Head of caudate nucleus (tissue), 42 donors: ENCODE data around the gene MICAL2.
A peak's percentile ranks its signal among the peaks of the same experiment; 100 is the strongest.

ENCODE experiments used
- DNase-seq, 42 donors: peaks; one replicate each; pipeline versions ENCODE4 v3.0.0 to v3.0.0-alpha.2; 2020 to 2021; ENCODE audit warnings: mixed read lengths in 7 of 42
- intact Hi-C: fragments of 100-400 bp; cut with DNase I; formaldehyde crosslinking; loops from one replicate; pipeline ENCODE4 v1.15.0; 2022

MICAL2 gene

DNA sequence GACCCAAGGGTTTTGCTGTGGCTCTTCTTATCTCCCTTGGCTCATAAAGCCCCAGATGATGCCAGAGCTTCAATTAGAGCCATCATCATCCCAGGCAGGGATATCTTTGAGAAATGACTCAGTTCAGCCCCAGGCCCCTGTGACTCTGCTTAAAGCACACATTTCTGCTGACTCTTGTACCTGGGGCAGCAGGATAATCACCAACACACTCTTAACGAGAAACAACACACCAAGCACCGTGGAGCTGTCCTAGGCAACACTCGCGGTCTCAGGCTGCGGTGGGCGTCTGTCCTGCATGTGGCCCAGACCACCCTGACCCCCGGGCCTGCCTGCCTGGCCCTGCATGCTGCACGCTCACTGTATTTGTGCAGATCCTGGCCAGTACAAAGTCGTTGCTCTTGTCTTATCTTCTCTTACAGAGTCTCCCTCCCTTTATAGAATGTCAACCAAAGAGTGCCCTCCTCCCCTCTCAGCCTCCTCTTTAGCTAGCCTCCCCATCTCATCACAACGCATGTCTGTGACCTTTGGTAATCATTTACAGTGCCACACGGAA is 152.8 kb downstream of the MICAL2 start:
- DNase-seq: no peak
- intact Hi-C loops: no loop called here

DNA sequence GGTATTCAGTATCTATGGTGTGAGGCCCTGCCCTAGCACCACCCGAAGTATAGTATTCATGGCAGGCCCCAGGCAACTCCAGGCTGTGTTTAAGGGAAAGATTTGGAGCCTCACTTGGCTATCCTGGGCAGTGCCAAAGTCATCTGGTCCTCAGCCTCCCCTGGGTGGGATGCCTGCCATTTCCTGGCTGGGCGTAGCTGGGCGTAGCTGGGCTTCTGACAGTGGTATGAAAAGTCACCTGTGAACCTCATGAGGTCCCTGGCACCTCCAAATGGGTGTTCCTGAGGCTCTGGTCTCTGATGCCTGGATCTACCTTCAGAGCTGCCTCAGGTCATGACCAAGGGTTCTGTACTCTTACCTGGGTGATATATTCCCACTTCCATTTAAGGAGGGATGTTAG is 154.0 kb downstream of the MICAL2 start:
- intact Hi-C loops: no loop called here
- DNase-seq: no peak

DNA sequence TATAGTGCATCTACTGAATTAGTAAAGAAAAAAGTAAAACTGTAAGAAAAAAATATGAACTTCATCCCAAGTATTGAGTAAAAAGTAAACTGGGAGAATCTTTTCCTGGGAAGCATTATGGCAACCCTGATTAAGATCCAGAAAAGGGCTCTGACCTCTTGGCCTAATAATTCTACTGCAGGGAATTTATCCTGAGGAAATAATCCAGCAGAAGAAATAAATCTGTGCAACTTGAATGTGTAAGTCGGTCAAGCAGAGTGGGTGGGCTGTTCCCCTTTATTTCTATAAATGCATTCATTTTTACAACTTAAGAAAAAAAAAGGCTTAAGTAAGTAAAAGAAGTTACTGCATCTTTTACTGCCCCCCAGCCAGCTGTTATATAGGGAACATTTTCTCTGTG is 155.7 kb downstream of the MICAL2 start:
- intact Hi-C loops: no loop called here
- no peak for DNase-seq

DNA sequence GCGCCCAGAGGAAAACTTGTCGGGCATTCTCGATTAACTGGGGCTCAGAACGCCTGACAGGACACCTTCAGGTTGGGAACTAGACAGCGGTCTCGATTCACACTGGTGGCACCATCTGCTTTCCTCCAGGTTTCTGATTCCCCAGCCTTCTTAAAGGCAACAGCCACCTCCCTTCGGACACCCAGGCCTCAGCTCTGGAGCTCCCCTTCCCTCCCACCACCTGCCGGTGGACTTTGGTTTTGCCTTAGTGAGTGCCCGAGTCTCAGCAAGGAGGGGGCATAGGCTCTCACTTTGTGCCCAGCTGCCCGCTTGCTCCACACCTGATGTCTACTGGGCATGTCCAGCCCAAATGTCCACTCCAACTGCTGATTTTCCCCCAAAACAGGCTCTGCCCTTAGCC is 156.6 kb downstream of the MICAL2 start:
- intact Hi-C loops: no loop called here
- DNase-seq: no peak

DNA sequence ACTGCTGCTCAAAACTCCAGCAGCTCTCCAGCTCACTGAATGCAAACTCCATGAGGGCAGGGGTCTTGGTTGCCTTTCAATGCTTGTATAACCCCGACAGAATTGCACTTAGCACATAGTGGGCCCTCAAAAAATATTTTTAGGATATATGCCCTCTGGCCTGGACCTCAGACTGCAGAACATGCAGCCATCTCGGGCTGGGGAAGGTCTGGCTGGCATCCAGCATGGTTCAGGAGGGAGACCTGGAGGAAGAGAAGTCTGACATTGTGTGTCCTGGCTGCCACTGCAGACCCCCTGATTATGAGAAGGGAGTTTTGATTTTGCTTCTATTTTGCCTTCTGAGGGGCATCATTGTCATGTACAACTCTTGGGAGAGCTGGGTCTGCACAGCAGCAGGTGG is 157.5 kb downstream of the MICAL2 start:
- DNase-seq: no peak
- intact Hi-C loops: no loop called here

DNA sequence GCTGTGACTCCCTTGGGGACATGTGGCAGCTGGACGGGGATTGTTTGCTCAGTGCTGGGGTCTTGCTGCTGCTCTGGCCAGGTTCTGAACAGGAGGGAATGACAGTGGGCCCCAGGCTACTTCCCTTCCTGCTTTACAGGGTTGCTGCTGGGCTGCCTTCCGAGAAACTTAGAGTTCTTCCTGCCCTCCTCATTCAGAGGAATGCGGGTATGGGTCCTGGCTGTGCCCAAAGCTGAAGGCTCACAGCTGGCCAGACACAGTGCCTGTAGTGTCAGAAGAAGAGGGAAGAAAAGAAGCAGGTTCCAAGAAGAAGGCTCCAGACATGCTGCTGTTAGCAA is 158.7 kb downstream of the MICAL2 start:
- intact Hi-C loops: no loop called here
- DNase-seq: no peak

DNA sequence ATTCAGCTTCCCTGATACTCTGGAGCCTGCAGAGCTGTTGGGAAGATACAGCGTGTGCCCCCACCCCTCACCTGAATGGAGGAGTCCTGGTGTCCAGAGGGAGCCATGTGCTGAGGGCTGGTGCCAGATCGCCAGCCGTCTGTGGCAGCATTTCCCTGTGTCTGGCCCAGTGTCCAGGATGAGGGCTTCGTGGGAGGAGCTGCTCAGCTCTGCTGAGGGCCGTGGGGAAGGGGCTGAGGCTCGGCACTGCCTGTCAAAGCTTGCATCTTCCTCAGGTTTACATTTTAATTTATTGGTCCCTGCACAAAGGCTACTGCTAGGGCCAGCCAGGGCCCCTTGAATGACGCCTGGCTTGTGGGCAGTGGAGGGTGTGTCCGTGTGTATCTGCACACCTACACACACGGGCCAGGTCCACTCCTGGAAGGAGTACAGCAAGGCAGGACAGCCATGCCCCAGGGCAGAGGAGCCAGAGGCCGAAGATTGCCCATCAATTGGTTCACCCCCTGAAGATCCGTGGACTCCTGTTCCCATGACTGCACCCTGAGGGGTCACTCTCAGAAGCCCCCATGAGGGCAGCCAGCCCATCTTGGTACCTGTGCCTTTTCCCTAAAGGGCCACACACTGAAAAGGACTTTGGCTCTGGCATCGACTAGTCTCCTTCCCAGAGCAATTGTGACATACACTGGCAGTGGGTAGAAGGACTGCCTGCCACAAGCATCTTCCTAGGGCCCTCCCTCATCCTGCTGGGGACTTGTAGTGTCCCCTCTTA is 159.2 kb downstream of the MICAL2 start:
- intact Hi-C loops: no loop called here
- no peak for DNase-seq

DNA sequence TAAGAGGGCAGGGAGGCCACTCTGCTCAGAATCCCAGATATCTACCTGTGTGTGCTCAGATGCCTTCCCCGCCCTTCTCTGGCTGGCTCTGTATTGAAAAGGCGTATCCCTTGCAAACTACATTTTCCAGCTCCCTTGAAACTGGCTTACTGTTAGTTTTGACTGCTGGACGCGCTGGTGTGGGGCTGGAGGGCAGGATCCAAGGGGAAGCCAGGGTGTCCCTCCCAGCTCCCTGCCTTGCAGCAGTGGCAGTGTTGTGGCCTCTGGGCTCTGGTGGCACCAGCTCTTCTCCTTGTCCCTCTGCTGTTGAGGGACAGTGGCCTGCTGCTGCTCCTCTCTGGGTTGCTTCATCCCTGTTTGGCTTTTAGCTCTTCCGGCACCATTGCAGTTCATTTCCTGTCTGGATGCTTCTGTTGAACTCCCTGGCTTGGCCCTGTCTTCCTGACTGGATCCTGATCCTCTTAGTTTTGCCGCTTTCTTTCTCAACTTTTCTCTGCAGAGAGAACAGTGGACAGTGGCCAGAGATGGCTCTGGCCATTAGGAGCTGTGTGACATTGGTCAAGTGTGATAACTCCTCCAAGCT is 159.9 kb downstream of the MICAL2 start:
- intact Hi-C loops: no loop called here
- DNase-seq: no peak

DNA sequence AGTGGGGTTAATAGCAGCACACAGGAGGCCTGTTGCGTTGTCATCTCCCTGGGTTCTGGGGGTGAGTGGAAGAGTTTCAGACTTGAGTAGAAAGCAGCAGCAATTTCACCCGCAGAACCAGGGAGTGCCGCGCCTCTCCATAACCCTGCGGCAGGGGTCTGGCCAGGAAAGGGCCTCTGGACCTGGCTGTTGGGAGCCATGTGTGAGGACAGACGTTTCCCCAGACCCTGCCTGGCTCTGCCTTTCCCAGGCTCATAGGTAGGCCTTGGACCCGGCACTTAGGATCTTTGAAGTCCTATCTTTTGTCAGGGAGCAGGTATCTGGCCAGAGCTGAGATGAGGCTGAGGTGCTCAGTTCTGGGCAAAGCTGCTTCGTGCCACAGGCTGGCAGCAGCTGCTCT is 160.4 kb downstream of the MICAL2 start:
- DNase-seq: no peak
- intact Hi-C loops: no loop called here

DNA sequence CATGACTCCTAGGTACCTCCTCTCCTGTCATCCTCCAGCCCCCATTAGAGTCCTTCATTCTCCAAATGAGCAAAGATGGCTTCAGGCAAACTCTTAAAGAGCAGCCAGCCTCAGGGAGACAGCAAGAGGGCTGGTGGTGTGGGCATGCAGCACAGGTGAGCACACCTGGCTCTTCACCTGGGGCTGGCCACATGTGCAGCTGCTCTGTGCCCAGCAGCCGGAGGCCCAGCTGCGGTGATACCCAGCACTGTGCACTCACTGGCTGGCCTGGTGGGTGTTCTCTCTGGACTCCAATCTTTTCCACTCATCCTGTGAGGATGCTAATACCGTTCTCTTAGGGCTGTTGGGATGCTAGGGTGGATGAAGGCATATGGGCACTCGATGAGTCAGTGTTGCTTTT is 160.9 kb downstream of the MICAL2 start:
- DNase-seq: no peak
- intact Hi-C loops: no loop called here

DNA sequence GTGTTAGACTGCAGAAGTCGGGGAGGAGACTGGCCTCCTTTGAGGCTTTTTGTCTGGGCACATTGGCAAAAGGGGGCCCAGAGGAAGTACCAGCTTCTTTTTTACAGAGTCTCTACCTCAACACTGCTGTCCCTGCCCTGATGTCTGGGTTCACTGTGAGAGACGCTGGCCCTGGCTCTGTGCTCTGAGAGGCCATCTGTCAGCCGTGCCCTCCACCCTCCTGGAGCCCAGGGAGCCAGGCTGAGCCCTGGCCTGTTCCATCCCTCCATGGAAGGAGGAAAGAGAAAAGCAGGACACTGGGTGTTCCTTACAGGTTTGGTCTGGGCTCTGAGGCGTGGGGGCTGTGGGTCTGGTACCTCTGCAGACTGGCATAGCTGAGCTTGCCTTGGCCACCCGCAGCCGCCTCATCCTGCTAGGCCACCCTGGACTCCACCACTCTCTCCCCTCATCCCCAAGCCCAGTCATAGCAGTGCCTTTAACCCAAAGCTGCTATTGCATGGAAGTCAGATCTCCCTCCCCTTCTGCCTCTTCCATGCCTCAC is 161.5 kb downstream of the MICAL2 start:
- no peak for DNase-seq
- intact Hi-C loops: no loop called here

DNA sequence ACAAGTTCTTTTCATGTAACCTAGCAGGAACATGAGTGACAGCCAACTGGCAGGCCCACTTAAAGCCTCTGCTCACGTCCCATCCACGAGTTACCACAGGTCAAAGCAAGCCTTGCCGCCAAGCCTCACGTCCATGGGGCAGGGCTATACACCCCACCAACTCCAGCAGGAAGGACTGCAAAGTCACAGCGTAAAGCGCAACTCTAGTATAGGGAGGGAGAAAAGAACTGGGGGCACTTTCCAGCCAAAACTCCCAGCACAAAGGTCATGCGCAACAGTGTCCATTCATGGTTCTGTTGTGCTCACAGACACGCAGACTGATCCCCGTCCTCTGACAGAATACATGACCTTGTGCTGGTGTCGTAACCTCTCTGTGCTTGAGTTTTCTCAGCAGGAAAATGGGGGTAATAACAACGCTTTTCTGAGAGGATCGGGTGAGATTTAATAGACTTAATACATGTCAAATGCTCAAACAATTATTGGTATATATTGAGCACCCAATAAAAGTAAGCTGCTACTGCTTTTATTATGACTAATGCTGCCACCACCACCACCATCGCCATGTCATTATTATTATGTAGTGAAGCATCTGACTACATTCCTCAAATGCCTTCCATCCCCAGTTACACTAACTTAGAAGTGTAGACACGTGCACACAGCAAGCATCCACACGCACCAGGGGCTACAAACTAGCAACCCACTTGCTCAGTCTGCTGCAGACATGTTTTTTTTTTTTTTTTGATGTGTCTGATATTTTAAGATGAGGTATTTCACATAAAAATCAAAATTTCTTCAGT is 162.6 kb downstream of the MICAL2 start:
- intact Hi-C loops: no loop called here

DNA sequence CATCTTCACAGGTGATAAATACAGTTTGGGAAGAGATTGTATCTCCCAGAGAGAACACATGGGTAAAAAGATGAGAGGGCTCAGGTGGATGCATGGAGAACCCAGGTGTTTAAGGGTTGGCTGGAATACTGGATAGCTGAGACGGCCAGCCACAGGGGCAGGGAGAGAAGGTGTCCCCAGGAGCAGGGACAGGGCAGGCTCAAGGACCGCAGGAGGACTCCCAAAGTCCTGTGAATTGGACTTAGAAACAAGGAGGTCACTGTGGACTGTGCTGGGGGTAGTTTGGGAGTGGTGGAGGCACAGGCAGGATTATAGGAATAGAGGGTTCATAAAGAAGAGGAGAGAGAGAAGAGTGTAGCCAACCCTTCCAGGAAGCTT is 163.2 kb downstream of the MICAL2 start:
- no peak for DNase-seq
- intact Hi-C loops: no loop called here

More for the DNA sequence above, 162.6 kb downstream of the MICAL2 start:
- no peak for DNase-seq

DNA sequence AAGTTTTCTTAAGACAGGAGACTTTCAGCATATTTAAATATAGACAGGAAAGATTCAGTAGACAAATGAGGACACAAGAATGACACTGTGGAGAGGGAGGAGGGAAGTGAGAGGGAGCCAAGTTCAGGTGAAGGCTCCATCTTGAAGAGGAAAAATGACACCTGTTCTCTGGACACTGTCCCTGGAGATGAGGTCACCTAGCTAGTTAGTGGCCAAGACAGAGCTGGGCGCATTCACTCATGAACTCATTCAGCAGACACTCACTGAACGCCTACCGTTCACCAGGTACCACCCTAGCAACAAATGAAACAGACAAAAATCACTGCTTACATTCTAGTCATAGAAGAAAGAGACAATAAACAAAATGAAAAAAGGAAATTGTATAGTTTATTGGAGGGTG is 163.7 kb downstream of the MICAL2 start:
- no peak for DNase-seq
- intact Hi-C loops: no loop called here

DNA sequence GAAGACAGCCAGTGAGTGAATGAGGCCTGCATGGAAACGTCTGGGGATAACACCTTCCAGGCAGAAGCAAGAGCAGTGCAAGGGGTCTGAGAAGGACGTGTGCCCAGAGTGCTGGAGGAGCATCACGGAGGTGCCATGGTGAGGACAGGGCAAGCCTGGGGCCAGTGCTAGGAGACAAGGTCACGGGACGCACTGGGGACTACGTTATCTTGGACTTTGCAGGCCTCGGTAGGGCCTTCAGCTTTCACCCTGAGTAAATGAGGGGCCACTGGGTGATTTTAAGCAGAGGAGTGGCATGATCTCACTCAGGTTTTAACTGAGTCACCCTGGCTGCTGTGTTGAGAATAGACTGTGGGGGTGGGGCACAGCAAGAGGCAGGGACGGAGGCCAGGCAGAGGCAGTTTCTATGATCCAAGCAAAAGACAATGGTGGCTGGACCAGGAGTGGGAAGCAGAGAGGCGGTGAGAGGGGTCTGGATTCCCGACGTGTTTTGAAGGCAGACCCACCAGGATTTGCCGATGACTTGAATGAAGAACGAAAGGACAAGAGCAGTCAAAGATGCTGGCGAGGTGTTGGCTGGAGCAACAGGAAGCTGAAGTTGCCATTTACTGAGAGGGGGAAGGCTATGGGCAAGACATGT is 164.3 kb downstream of the MICAL2 start:
- peak in 4 of 42 donors; percentile 3 to 30 (median 15) for DNase-seq
- intact Hi-C loops: no loop called here

DNA sequence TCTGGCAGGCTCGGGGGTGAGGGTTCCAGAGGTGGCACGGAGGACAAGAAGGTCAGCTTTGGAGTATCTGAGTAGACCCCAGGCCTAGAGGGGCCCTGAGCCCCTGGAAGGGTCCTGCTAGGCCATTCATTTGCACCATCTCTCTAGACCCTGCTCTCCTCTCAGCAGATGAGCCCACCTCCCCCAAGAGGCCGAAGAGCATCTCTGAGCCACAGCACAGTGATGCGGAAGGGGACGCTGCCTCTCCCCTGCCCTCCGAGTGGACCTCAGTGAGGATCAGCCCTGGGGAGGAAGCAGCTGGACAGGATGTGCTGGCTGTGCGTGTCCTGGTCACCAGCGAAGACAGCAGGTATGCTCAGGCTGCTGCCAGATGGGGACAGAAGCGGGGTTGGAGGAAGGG is 165.4 kb downstream of the MICAL2 start:
- peak in 3 of 42 donors; percentile 2 to 22 (median 14) for DNase-seq
- intact Hi-C loops: no loop called here

DNA sequence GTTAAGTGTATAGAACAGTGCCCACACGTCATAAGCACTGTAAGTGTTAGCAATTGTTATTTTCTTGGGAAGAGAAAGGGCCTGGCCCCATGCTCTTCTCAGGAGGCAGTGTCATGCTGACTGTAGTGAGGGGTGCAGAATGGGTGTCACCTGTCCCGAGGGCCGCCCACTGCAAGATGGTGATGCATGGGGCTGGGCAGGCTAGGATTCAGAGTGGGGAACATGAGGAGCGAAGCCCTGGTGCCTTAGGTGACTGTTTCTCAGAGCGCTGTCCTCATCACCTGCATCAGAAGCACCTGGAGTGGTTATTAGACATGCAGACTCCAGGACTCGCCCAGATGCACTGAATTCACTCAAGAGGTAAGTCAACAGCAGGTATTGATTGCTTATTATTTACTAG is 166.0 kb downstream of the MICAL2 start:
- intact Hi-C loops: no loop called here
- DNase-seq: peak in 4 of 42 donors; percentile 2 to 16 (median 8)

DNA sequence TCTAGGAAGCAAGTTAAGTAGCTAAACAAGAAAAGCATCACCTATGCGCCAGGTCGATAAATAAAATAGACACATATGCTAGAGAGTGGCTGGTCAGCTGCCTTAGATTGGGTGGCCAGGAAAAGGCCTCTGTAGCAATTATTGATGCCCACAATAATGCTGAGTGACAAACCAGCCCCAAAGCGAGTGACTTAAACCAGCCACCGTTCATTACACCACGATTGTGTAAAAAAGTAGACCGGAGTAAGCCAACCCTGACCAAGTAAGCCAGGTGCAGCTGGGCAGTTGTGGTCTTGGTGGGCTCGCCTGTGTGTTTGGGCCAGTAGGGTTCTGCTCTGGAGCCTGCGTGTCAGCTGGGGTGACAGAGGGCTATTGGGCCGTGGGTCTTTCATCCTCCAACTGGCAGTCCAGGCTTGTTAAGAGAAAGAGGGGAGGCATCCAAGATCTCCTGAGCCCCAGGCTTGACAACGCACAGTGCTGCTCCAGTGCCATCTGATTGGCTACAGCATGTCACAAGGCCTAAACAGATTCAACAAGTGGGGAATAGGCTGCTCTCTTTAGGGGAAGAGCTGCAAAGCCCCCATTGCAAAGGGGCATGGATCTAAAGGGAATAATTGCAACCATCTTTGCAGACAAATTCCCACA is 166.6 kb downstream of the MICAL2 start:
- intact Hi-C loops: no loop called here
- peak in 3 of 42 donors; percentile 2 to 12 (median 4) for DNase-seq
